ENCODE results near the gene FOXG1.

DNA sequence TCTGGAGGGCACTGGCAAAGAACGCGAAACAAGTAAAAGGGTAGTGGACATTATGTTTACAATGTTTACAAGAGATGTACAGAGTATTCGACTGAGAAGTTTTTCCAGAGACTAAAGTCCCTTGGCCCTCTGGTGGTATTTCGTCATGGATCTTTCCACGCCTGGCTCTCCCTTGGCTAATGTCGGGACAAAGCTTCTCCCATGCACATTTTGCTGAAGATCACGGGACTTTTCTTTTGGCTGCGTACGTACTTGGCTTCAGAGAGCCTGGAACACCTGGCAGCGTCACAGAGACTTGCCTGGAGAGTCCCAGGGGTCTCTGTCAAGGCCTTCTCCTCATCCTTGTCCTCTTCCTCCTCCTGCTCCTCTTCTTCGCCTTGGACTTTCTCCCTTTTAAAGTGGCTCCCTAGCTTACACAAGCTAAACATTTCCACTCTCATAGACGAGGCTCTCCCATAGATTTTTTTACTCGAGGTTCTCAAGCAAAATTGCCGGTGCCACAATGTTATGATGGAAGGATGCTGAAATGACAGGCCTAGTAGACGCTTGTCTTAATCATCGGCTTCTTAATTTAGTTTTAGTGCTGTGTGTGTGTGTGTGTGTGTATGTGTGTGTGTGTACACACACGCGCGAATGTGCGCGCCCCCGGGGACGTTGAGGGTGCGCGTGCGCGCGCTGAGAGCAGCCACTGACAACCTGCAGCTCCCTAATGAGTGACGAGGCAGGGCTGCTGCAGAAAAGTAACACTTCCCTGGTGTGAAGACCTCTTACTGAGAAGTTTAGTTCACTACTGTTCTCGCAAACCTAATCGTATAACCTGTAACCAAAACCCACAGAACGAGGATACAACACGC is 4.9 kb upstream of the FOXG1 start:
- TF ChIP-seq, protein P1, sequence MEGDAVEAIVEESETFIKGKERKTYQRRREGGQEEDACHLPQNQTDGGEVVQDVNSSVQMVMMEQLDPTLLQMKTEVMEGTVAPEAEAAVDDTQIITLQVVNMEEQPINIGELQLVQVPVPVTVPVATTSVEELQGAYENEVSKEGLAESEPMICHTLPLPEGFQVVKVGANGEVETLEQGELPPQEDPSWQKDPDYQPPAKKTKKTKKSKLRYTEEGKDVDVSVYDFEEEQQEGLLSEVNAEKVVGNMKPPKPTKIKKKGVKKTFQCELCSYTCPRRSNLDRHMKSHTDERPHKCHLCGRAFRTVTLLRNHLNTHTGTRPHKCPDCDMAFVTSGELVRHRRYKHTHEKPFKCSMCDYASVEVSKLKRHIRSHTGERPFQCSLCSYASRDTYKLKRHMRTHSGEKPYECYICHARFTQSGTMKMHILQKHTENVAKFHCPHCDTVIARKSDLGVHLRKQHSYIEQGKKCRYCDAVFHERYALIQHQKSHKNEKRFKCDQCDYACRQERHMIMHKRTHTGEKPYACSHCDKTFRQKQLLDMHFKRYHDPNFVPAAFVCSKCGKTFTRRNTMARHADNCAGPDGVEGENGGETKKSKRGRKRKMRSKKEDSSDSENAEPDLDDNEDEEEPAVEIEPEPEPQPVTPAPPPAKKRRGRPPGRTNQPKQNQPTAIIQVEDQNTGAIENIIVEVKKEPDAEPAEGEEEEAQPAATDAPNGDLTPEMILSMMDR (IDR thresholded peaks at IDR 0.05) = no peak
- no peak for TF ChIP-seq POLR2A (IDR thresholded peaks at IDR 0.05)
